Left ventricle myocardium superior (tissue), 1 donor: Measurements from ENCODE around the gene ERAL1. TPM values are rescaled to one million over a fixed set of nuclear protein-coding genes. Genes with fewer than 3 reads are reported as not detected.
A peak's percentile ranks its signal among the peaks of the same experiment; 100 is the strongest.
"Not testable (repeated sequence)": the region's sequence is repeated elsewhere in the genome, so short reads cannot be mapped to it uniquely, and the experiment has no call there.

ENCODE experiments used
- ATAC-seq: fragments of 200-7000 bp; cut with Tn5 transposase; one replicate; pipeline ENCODE4 v1.9.1; 2020; ENCODE audit warnings: mild to moderate bottlenecking, moderate library complexity
- DNase-seq: peaks from one replicate; pipeline ENCODE4 v3.0.0-alpha.2; 2020
- intact Hi-C: fragments of 100-400 bp; cut with micrococcal nuclease; formaldehyde crosslinking; loops from one replicate; pipeline ENCODE4 v1.11.0; 2022
- total RNA-seq: library from RNA; stranded (reverse); fragmentation: NEBNext Ultra II Directional; extraction: Animal tissue kit (Norgen Biotek cat#: 25700); gene quantifications from one replicate; pipeline ENCODE4 v1.2.1, GENCODE V29; 2021
- donor health status: DM: no; HTN: yes; CAD: no; lungs with severe emphysema.

ERAL1 gene
- total RNA-seq, 1 donor from 2014 or later, result 34.1 TPM

DNA sequence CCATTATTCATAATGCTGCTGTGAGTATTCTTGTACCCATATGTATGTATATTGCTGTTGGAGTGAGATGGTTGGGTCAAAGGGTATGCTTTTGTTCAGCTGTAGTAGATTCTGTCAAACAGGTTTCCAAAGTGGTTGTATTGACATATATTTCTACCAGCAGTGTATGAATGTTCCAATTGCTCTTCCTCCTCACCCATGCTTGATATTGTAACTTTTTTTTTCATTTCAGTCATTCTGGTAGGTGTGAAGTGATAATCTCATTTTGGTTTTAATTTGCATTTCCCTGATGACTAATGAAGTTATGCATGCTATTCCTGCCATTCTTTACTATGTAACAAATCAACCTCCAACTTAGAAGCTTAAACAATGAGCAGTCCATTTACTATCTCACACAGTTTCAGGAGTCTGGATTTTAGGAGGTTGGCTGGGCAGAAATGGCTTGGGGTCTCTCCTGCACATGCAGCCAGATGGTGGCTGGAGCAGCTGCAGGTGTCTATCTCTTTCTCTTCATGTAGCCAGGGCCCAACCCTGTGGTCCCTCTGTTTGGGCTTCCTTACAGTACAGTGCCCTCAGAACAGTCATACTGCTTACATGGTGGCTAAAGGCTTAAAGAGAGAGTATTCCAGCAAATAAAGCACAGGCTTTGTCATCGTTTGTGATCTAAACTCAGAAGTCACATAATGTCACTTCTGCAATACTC, 21.2 kb downstream of the ERAL1 start:
- intact Hi-C loops, result no loop called here
- DNase-seq (peak; percentile 6), ATAC-seq (no peak)

DNA sequence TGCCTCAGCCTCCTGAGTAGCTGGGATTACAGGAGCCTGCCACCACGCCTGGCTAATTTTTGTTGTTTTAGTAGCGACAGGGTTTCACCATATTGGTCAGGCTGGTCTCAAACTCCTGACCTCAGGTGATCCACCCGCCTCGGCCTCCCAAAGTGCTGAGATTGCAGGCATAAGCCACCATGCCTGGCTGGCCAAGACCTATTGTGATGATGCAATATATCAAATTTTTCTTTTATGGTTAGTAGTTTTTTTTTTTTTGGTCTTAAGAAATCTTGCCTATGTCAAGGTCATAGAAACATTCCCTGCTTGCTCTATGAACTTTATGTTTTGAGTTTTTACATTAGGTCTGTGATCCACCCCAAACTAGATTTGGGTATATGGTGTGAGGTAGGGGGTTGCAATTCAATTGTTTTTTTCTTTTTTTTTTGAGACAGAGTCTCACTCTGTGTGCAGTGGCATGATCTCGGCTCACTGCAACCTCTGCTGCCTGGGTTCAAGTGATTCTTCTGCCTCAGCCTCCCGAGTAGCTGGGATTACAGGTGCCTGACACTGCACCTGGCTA, 22.4 kb downstream of the ERAL1 start:
- intact Hi-C loops, result not testable (repeated sequence)
- peak; percentile 9 for DNase-seq

DNA sequence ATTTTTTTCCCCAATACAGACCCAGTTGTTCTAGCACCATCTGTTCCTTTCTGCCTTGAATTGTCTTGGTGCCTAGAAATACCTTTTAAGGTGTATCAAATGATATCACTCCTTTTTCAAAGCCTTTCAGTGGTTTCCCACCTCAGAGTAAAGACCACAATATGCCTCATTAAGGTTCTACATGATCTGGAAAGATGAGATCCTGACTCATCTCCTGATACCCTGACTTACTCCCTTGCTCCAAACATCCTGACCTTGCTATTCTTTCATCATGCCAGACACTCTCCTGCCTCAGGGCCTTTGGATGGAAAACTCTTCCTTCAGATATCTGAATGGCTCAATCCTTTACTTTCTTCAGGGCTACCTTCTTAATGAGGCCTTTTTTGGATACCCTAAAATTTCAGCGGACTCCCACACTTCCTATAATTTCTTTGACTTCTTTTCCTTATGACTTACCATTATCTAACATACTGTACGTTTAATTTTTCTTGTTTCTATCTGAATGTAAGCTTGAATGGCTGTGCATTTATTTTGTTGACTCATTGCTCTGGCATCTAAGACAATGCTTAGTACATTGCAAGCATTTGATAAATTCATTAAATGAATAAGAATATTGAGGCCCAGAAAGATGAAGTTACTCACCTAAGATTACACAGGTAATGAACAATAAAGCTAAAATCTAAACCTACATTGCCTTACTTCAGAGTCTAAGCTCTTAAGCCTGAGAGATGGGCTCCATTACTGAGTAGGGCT, 23.5 kb downstream of the ERAL1 start:
- intact Hi-C loops, result no loop called here
- DNase-seq (no peak), ATAC-seq (no peak)

More for the DNA sequence above, 22.4 kb downstream of the ERAL1 start:
- not testable (repeated sequence) for ATAC-seq

DNA sequence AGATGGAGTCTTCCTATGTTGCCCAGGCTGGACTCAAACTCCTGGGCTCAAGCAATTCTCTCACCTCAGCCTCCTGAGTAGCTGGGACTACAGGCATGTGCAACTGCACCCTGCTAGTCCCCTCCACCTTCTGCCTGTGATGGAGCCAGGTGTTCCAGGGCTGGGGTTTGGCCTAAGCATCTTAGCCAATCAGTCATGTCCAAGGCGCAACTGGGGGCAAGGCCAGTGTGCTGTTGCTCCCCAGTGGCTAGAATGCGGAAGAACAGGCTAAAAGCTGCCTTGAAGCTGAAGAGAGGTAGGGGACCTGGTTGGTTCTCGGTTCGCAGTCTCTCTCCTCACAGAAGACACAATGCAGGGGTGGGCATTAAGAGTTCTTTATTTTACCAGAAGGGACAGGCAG, 24.2 kb downstream of the ERAL1 start:
- no peak for ATAC-seq
- peak; percentile 14 for DNase-seq
- intact Hi-C loops, result no loop called here

DNA sequence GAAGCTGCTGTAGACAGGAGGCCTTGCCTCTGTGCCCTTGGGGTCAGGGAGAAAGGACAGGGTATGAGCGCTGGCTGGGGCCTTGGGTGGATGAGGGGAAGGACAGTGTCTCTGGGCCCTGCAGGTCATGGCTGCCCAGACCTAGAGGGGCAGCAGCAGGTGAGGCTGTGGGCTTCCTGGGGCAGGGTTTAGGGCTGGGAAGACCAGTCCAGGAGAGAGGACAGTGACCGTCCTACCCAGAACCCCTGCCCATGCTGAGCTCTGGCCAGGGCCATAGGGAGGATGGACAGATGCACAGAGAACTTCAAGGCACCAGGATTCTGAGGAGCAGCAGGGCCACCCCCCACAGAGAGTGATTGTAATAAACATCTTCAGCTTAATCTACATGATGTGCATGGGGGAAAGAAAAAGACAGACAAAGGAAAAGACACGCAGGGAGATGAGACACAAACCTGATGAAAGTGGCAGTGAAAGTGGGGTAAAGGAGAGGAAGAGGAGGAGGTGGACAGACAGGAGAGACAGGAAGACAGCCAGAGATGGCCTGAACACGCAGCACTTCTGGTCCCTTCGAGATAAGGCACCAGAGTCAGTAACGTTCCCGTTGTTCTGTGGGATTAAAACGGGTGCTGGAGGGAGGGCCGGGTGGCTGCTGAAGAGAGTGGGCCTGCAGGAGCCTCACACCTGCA, 25.2 kb downstream of the ERAL1 start:
- ATAC-seq (no peak), DNase-seq (peak; percentile 7)
- intact Hi-C loops, result no loop called here

DNA sequence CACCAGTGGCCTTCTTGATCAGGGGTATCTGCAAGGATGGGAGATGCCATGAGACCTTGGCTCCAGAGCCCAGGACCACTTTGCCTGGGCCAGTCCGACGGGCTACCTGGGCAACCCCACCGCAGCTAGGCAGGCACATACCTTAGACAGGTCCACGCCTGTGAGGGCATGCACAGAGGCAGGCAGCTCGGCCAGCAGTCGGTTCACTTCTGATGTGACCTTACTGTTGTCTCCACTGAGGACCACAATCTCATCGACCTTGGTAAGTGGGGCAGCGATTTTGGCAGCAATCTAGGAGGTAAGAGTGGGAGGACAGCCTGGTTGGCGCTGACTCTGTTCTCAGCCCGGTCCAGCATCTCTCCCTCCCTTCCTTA, 25.7 kb downstream of the ERAL1 start:
- DNase-seq (peak; percentile 6), ATAC-seq (peak; percentile 21)
- intact Hi-C loops, result no loop called here

GRCh38 chr17:28881533-28882056, 26.8 kb downstream of the ERAL1 start:
- intact Hi-C loops, result no loop called here
- no peak for ATAC-seq
- peak; percentile 26 for DNase-seq

DNA sequence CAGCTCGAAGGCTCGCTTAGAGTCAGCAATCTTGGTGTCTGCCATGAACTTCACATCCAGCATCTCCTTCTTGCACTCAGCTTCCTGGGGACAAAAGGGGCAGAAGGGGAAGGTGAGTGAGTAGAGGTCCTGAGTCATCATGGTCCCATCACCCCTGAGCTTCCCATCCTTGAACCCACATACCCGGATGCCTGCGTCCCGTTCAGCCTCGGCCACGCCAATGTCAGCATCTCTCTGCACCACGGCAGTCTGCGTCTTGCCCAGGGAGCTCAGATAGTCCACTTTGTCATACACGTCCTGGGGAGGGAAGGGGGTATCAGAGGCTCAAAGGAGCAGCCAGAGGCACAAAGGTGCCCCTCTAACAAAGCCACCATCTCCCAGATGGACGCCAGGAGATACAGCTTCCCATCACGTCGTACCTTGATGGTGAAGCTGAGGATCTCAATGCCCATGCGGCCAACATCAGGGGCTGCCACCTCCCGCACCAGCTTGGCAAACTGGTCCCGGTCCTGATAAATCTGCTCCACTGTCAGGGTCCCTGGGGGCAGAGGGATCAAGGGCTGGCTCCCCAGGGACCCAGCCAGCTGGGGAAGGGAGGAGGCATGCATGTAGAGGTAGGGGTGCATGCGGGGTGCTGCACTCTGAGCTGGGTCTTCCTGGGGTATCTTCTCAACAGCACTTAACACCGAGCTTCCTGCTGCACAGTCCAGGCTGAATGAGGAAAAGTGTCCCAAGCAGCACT, 27.5 kb downstream of the ERAL1 start:
- intact Hi-C loops, result no loop called here
- ATAC-seq (no peak), DNase-seq (no peak)

DNA sequence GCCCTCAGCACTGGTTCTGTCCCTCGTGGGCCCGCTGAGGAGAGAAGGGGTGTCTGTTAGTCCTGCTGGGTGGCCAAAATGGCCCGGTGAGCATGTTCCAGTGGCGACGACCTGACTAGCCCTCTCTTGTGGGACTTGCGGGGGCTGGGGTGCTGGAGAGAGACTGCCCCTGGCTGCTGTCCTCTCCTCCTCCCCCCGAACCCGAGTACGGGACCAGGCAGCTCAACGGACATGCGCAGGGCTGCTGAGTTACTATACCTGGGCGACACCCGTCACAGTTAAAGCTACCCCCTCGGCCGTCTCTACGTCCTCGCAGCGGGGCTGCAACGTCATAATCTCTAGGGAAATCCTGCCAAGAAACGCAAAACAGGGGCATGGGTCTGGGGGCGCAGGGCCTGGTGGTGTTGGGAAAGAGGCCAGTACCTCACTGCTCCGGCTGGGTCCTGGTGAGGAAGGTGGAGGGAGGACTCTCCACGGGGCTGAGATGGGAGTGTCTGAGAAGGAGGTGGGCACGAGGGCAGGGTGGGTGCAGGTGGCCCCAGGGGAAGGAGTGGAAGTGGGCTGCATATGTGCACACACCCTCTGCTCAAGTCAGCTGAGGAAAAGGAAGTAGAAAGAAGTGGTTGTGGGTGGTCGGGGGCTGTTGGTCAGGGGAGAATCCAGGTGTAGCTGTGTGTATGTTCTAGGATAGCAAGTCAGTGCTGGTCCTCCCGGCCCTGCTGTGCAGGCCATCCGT, 29.3 kb downstream of the ERAL1 start:
- DNase-seq, result peak; percentile 12
- no peak for ATAC-seq
- intact Hi-C loops, result no loop called here

DNA sequence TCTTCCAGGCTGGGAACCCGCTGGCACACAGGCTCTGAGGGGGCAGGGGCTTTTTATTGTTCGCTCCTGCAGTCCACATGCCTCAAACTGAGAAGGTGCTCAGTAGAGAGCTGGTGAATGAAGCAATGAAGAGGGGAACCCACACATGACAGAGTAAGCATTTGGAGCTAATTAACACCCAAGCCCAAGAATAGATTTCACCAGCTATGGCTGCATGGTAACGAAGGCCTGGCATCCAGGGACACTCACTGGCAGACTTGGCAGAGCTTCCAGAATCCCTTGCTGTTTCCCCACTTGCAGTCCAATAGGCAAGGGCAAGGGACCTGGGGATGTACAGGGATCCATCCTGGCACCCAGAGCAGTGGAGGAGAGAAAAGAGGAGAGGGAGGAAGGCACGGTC, 30.5 kb downstream of the ERAL1 start:
- DNase-seq, result peak; percentile 26
- ATAC-seq, result peak; percentile 62
- intact Hi-C loops, result no loop called here

GRCh38 chr17:28885951-28886350, 31.1 kb downstream of the ERAL1 start:
- intact Hi-C loops, result no loop called here
- ATAC-seq (no peak), DNase-seq (peak; percentile 11)

GRCh38 chr17:28887871-28888471, 33.2 kb downstream of the ERAL1 start:
- DNase-seq (peak; percentile 21), ATAC-seq (no peak)
- intact Hi-C loops, result no loop called here

DNA sequence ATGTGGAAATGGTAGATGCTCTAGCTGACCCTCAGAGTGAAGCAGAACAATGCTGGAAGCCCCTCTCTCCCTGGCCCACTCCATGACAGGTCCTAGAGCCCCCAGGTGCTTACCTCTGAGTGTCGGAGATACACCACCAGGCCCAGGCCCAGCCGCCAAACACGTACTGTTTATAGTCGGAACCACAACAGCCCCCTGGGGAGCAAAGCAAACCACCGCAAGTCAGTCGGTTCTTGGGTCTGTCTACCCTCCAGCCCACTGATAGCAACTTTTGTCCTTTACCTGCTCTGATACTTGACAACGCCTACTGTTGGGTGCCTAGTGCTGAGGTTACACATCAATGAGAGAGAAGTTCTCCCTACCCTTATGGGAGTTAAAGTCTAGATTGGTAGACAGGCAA, 34.0 kb downstream of the ERAL1 start:
- DNase-seq, result no peak
- intact Hi-C loops, result no loop called here
- ATAC-seq, result no peak

DNA sequence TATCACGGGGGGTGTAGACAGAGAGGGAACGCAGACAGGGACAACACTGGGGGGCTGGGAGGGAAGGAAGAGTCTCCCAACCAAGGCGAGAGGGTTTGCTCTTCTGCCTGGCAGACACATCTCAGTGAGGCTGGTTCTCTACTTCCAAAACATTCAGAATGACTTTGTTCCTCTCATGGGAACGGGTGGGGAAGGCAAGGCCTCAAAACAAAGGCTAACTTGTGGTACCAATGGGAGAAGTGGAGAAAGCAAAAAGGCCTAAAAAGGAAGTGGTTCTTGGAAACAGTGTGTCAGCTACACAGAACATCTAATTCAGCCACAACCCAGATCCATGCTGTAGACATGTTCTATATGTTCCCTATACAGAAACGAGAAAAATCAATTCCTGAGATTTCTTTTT, 35.2 kb downstream of the ERAL1 start:
- intact Hi-C loops, result no loop called here
- no peak for DNase-seq

GRCh38 chr17:28891201-28891600, 36.4 kb downstream of the ERAL1 start:
- intact Hi-C loops, result no loop called here
- ATAC-seq, result no peak
- no peak for DNase-seq

More for the DNA sequence above, 35.2 kb downstream of the ERAL1 start:
- peak; percentile 12 for ATAC-seq

DNA sequence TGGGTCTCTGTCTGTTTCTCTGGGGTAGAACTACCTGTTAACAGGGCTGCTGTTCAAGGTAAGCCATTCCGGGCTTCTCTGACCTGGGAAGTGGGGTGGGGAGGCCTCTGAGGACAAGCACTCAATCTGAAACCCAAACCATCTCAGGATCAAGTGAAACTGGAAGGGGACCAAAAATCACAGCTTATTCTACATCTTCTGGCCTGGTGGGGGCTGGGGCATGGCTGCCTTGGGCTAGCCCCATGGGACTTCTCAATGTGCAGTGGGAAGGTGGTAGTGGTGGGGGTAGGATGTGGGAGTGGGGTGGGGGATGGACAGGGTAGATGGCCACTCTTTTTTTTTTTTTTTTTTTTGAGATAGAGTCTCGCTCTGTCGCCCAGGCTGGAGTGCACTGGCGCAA, 37.2 kb downstream of the ERAL1 start:
- intact Hi-C loops, result no loop called here
- DNase-seq (no peak), ATAC-seq (no peak)

DNA sequence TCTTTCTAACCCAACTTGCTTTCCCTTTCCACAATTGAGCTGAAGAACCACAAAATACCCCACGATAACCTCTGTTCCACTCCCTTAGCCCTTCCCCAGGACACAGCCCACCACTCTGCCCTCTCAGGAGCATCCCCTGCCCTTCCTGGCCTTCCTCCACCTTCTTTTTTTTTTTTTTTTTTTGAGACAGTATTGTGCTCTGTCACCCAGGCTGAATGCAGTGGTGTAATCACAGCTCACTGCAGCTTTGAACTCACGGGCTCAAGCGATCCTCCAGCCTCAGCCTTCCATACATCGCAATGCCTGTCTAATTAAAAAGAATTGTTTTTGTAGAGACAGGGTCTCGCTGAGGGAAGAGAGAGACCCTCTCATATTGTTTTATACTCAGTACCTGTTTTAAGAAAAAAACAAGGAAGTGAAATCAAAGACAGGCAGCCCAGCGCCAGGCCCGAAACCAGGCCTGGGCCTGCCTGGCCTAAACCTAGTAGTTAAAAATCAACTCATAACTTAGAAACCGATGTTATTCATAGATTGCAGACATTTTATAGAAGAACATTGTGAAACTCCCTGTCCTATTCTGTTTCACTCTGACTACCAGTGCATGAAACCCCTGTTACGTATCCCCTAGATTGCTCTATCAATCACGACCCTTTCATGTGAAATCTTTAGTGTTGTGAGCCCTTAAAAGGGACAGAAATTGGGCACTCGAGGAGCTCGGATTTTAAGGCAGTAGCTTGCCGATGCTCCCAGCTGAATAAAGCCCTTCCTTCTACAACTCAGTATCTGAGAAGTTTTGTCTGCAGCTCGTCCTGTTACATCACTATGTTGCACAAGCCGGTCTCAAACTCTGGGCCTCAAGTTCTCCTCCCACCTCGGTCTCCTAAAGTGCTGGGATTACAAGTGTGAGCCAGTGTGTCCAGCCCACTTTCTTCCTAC, 38.7 kb downstream of the ERAL1 start:
- ATAC-seq, intact Hi-C loops, DNase-seq: not testable (repeated sequence)
